ENCODE measurements around the gene TMEM45B. TPM values are rescaled to one million over a fixed set of nuclear protein-coding genes. Genes with fewer than 3 reads are reported as not detected.
A peak's percentile ranks its signal among the peaks of the same experiment; 100 is the strongest.

The TMEM45B gene
- total and polyA plus RNA-seq, 2 of the 13 experiments (the other 11 are each of a cell fraction or from before 2014, with no cell fraction given), result 29.1 to 181 TPM

- TF ChIP-seq ZNF800 (CRISPR knock-in tag; IDR thresholded peaks at IDR 0.05) (peak; percentile 40; the same call in 1 of the 2 replicates), MXD3 (CRISPR knock-in tag; IDR thresholded peaks at IDR 0.05) (peak; percentile 56; the same call in 1 of the 2 replicates), BRD4 (CRISPR knock-in tag; IDR thresholded peaks at IDR 0.05) (0 out of 2 replicates have a peak, but pooled peaks have one; percentile 17), SNRNP70 (IDR thresholded peaks at IDR 0.05; ENCODE audit: low read depth, low read length) (no peak), ZNF33B (CRISPR knock-in tag; IDR thresholded peaks at IDR 0.05) (no peak), HMGXB3 (CRISPR knock-in tag; IDR thresholded peaks at IDR 0.05; ENCODE audit: borderline replicate concordance) (no peak), ZNF10 (CRISPR knock-in tag; IDR thresholded peaks at IDR 0.05; ENCODE audit: borderline replicate concordance, low read depth) (no peak), ZNF749 (CRISPR knock-in tag; IDR thresholded peaks at IDR 0.05; ENCODE audit: borderline replicate concordance) (peak; percentile 69; the same call in 1 of the 2 replicates), NFKBIZ (CRISPR knock-in tag; IDR thresholded peaks at IDR 0.05) (0 out of 2 replicates have a peak, but pooled peaks have one; percentile 36), POGZ (CRISPR knock-in tag; IDR thresholded peaks at IDR 0.05) (peak; percentile 32; the same call in 1 of the 2 replicates), MTA3 (CRISPR knock-in tag; IDR thresholded peaks at IDR 0.05) (no peak), SPEN (CRISPR knock-in tag; IDR thresholded peaks at IDR 0.05; ENCODE audit: low read depth) (peak; percentile 65; the same call in 1 of the 2 replicates), ARNT2 (CRISPR knock-in tag; IDR thresholded peaks at IDR 0.05; ENCODE audit: low read depth) (peak; percentile 41; the same call in 1 of the 2 replicates), ZBTB14 (CRISPR knock-in tag; IDR thresholded peaks at IDR 0.05) (peak; percentile 96), TERF1 (CRISPR knock-in tag; IDR thresholded peaks at IDR 0.05) (no peak), ZNF567 (CRISPR knock-in tag; IDR thresholded peaks at IDR 0.05; ENCODE audit: borderline replicate concordance) (no peak; the same call in 1 of the 2 replicates), ZNF326 (CRISPR knock-in tag; IDR thresholded peaks at IDR 0.05; ENCODE audit: borderline replicate concordance) (no peak), ZNF788 (CRISPR knock-in tag; IDR thresholded peaks at IDR 0.05; ENCODE audit: borderline replicate concordance) (peak; percentile 55; the same call in 1 of the 2 replicates), ZNF205 (CRISPR knock-in tag; IDR thresholded peaks at IDR 0.05) (no peak)
Measured at GRCh38 chr11:129895126-129896041, 79.7 kb downstream of the TMEM45B start, which contains the start of gene NFRKB (continued).
